Central memory CD8-positive, alpha-beta T cell (primary cell): ENCODE measurements around the gene CCDC86.
A peak's percentile ranks its signal among the peaks of the same experiment; 100 is the strongest.

Experiments used
- ATAC-seq: fragments of 150-1000 bp; cut with Tn5 transposase; replicated peaks from 2 replicates; pipeline ENCODE4 v1.10.0; 2022; ENCODE audit warnings: mild to moderate bottlenecking, moderate FRiP score, moderate number of reproducible peaks; ENCODE audit not compliant: poor library complexity, severe bottlenecking; ENCODE audit errors: extremely low read depth
- DNase-seq, 2 donors: peaks; one replicate each; pipeline ENCODE4 v3.0.0; 2021; ENCODE audit warnings: low spot score in 2 of 2
- H3K27ac Mint-ChIP-seq: one replicate; pipeline ENCODE4 v1.8.0; 2022; ENCODE audit warnings: low read depth, mild to moderate bottlenecking, moderate library complexity, mixed read lengths
- H3K27me3 Mint-ChIP-seq: one replicate; pipeline ENCODE4 v1.8.0; 2022; ENCODE audit warnings: mixed read lengths
- H3K36me3 Mint-ChIP-seq: one replicate; pipeline ENCODE4 v1.8.0; 2022; ENCODE audit warnings: mild to moderate bottlenecking, moderate library complexity, mixed read lengths; ENCODE audit not compliant: insufficient read depth
- H3K4me1 Mint-ChIP-seq: one replicate; pipeline ENCODE4 v1.8.0; 2022; ENCODE audit warnings: mixed read lengths
- H3K4me3 Mint-ChIP-seq: one replicate; pipeline ENCODE4 v1.8.0; 2022; ENCODE audit warnings: mild to moderate bottlenecking, moderate library complexity, mixed read lengths
- H3K9me3 Mint-ChIP-seq: one replicate; pipeline ENCODE4 v1.8.0; 2022; ENCODE audit warnings: mixed read lengths

Gene CCDC86

GRCh38 chr11:60851327-60852104, 9.6 kb downstream of the CCDC86 start:
- H3K27ac Mint-ChIP-seq: no peak overlapping the region
- no peaks in the 10 kb centered on the region for H3K9me3 Mint-ChIP-seq
- DNase-seq (no peak), ATAC-seq (no peak)
- peaks cover 4% of the 10 kb centered on the region for H3K4me1 Mint-ChIP-seq
- H3K36me3 Mint-ChIP-seq: peaks cover 18% of the 10 kb centered on the region
- H3K4me3 Mint-ChIP-seq: no peak overlapping the region
- H3K27me3 Mint-ChIP-seq: no peaks in the 10 kb centered on the region

- DNase-seq (no peak), ATAC-seq (no peak)
- Mint-ChIP-seq H3K27me3 (no peaks in the 10 kb centered on the region), H3K4me1 (peaks cover 4% of the 10 kb centered on the region), H3K36me3 (peaks cover 16% of the 10 kb centered on the region), H3K27ac (no peak overlapping the region), H3K9me3 (no peaks in the 10 kb centered on the region), H3K4me3 (no peak overlapping the region)
Measured at GRCh38 chr11:60852117-60852981, 10.4 kb downstream of the CCDC86 start.

- Mint-ChIP-seq H3K36me3 (peaks cover 10% of the 10 kb centered on the region), H3K27ac (no peak overlapping the region), H3K4me3 (no peak overlapping the region), H3K27me3 (no peaks in the 10 kb centered on the region), H3K9me3 (no peaks in the 10 kb centered on the region), H3K4me1 (peaks cover 6% of the 10 kb centered on the region)
- DNase-seq (no peak), ATAC-seq (no peak)
Measured at GRCh38 chr11:60852982-60853950, 11.4 kb downstream of the CCDC86 start.

GRCh38 chr11:60854140-60854846, 12.4 kb downstream of the CCDC86 start:
- H3K4me1 Mint-ChIP-seq: peaks cover 16% of the 10 kb centered on the region
- peaks cover 5% of the 10 kb centered on the region for H3K36me3 Mint-ChIP-seq
- H3K27ac Mint-ChIP-seq: no peak overlapping the region
- DNase-seq (no peak), ATAC-seq (no peak)
- H3K9me3 Mint-ChIP-seq: no peaks in the 10 kb centered on the region
- H3K4me3 Mint-ChIP-seq: no peak overlapping the region
- no peaks in the 10 kb centered on the region for H3K27me3 Mint-ChIP-seq

- DNase-seq: no peak
- no peak for ATAC-seq
- no peaks in the 10 kb centered on the region for H3K9me3 Mint-ChIP-seq
- peaks cover 4% of the 10 kb centered on the region for H3K36me3 Mint-ChIP-seq
- no peaks in the 10 kb centered on the region for H3K27me3 Mint-ChIP-seq
- peaks cover 18% of the 10 kb centered on the region for H3K4me1 Mint-ChIP-seq
- no peak overlapping the region for H3K27ac Mint-ChIP-seq
- peak overlapping the region; percentile 54 for H3K4me3 Mint-ChIP-seq
Measured at GRCh38 chr11:60854847-60855725, 13.2 kb downstream of the CCDC86 start.

GRCh38 chr11:60855726-60856633, 14.1 kb downstream of the CCDC86 start, which contains the start of gene PTGDR2:
PTGDR2 (minus strand) TSS chr11:60855950; CDS start chr11:60853722, 2,228 bp downstream.
- H3K27me3 Mint-ChIP-seq: no peaks in the 10 kb centered on the region
- no peak for DNase-seq
- no peaks in the 10 kb centered on the region for H3K9me3 Mint-ChIP-seq
- H3K27ac Mint-ChIP-seq: no peak within 1 kb of the TSS
- peak; percentile 32 for ATAC-seq
- peak within 1 kb of the TSS; percentile 54 for H3K4me3 Mint-ChIP-seq
- peaks cover 2% of the 10 kb centered on the region for H3K36me3 Mint-ChIP-seq
- peaks cover 13% of the 10 kb centered on the region for H3K4me1 Mint-ChIP-seq

- Mint-ChIP-seq H3K4me1 (peaks cover 13% of the 10 kb centered on the region), H3K27ac (no peak overlapping the region), H3K36me3 (no peaks in the 10 kb centered on the region), H3K4me3 (no peak overlapping the region), H3K27me3 (no peaks in the 10 kb centered on the region), H3K9me3 (no peaks in the 10 kb centered on the region)
- no peak for ATAC-seq
- DNase-seq: no peak
Measured at GRCh38 chr11:60857378-60858232, 15.7 kb downstream of the CCDC86 start.

GRCh38 chr11:60858236-60858635, 16.3 kb downstream of the CCDC86 start:
- Mint-ChIP-seq H3K27me3 (no peaks in the 10 kb centered on the region), H3K4me3 (no peak overlapping the region), H3K27ac (no peak overlapping the region), H3K9me3 (no peaks in the 10 kb centered on the region), H3K36me3 (no peaks in the 10 kb centered on the region), H3K4me1 (peaks cover 13% of the 10 kb centered on the region)
- ATAC-seq: no peak
- no peak for DNase-seq

GRCh38 chr11:60858731-60859464, 17.0 kb downstream of the CCDC86 start:
- H3K4me1 Mint-ChIP-seq: peaks cover 13% of the 10 kb centered on the region

More at GRCh38 chr11:60858731-60859464, 17.0 kb downstream of the CCDC86 start:
- ATAC-seq (no peak), DNase-seq (no peak)
- H3K27ac Mint-ChIP-seq: no peak overlapping the region
- no peak overlapping the region for H3K4me3 Mint-ChIP-seq
- H3K9me3 Mint-ChIP-seq: no peaks in the 10 kb centered on the region
- no peaks in the 10 kb centered on the region for H3K27me3 Mint-ChIP-seq
- no peaks in the 10 kb centered on the region for H3K36me3 Mint-ChIP-seq
